ENCODE measurements around the gene OR9A2. TPM values are rescaled to one million over a fixed set of nuclear protein-coding genes. Genes with fewer than 3 reads are reported as not detected.

Gene OR9A2
- total and polyA plus RNA-seq, 10 of the 15 experiments (the other 5 are each of a cell fraction or from before 2014, with no cell fraction given) = not detected

- Histone ChIP-seq H3K9ac (ENCODE audit: control insufficient read depth, insufficient read depth, low read length) (no peak overlapping the region), H4K20me1 (ENCODE audit: control insufficient read depth, insufficient read depth) (no peaks in the 10 kb centered on the region), H3K4me1 (ENCODE audit: control insufficient read depth, insufficient read depth, low read length) (no peaks in the 10 kb centered on the region), H3K27ac (ENCODE audit: control insufficient read depth, insufficient read depth) (no peak overlapping the region), H3K4me2 (ENCODE audit: control insufficient read depth, insufficient read depth) (peak overlapping the region; percentile 30), H3K79me2 (ENCODE audit: control insufficient read depth, insufficient read depth, low read length) (no peaks in the 10 kb centered on the region), H3K27me3 (replicated peaks in 1 of 2; ENCODE audit: control insufficient read depth in 2 of 2, insufficient read depth in 2 of 2, low read length in 1 of 2) (no peaks in the 10 kb centered on the region; a peak in 1 of 4 replicates), H2AFZ (ENCODE audit: control insufficient read depth, low read depth, low read length) (peak overlapping the region; percentile 79), H3K9me3 (replicated peaks; ENCODE audit: control insufficient read depth, insufficient read depth, low read length) (no peaks in the 10 kb centered on the region; the same call in 2 of the 3 replicates), H3K36me3 (ENCODE audit: control insufficient read depth in 2 of 2, insufficient read depth in 2 of 2, low read length in 1 of 2) (no peaks in the 10 kb centered on the region), H3K4me3 (no peak overlapping the region)
- ChIA-PET CTCF (interaction anchor here (0.5 to 19.2 kb wide), 50 partner anchors 8 to 519 kb away, joined by 3 to 434 read pairs (median 5); partner anchors contain the start of genes EPHB6 and TAS2R40), RAD21 (ENCODE audit: unreplicated experiment) (interaction anchor here (0.9 to 3.2 kb wide), 11 partner anchors 10 to 399 kb away, joined by 3 to 18 read pairs (median 5); no protein-coding TSS in a partner anchor), SMC1A (ENCODE audit: uncharacterized antibody, unreplicated experiment) (interaction anchor here (0.6 to 11.6 kb wide), 19 partner anchors 10 to 405 kb away, joined by 3 to 191 read pairs (median 4); partner anchors contain the start of gene EPHB6), POLR2A (no interaction called here)
- peak; percentile 11; the same call in 1 of the 3 replicates for ATAC-seq
- DNase-seq (ENCODE audit: low read depth, low spot score) = no peak
- no TSS peak for BruUV-seq (replicated peaks)
- TF ChIP-seq ETV6 (conservative IDR thresholded peaks at IDR 0.05 in 1 of 2, IDR thresholded peaks at IDR 0.05 in 1 of 2; ENCODE audit: borderline replicate concordance in 1 of 2, low read depth in 1 of 2) (no peak), TCF7 (IDR thresholded peaks at IDR 0.05; ENCODE audit: borderline replicate concordance) (no peak)
- 62% methylated on average over 5 of the region's 5 CpGs for WGBS (ENCODE audit: insufficient coverage, insufficient replicate concordance, low lambda C conversion rate, missing lambda C conversion rate)
- intact Hi-C loops (cut with micrococcal nuclease; ENCODE audit: unreplicated experiment) = loop anchor here (1.0 to 10.0 kb wide), 5 partner anchors 122 to 412 kb away; no protein-coding TSS in a partner anchor
- no peak for FAIRE-seq
- in situ Hi-C loops (cut with MboI) = loop anchor here (5.0 kb wide), 2 partner anchors 131 to 376 kb away; no protein-coding TSS in a partner anchor
Observed at GRCh38 chr7:143002898-143003297, 24.0 kb downstream of the OR9A2 start.

- H3K9ac ChIP-seq (ENCODE audit: control insufficient read depth, insufficient read depth, low read length) = no peak overlapping the region
- no peak overlapping the region for H3K4me3 ChIP-seq
- no peak overlapping the region for H3K27ac ChIP-seq (ENCODE audit: control insufficient read depth, insufficient read depth)
- ChIA-PET SMC1A (ENCODE audit: uncharacterized antibody, unreplicated experiment) (interaction anchor here (0.6 to 11.6 kb wide), 19 partner anchors 9 to 399 kb away, joined by 3 to 191 read pairs (median 4); partner anchors contain the start of gene EPHB6), POLR2A (no interaction called here), CTCF (interaction anchor here (0.7 to 19.2 kb wide), 43 partner anchors 9 to 489 kb away, joined by 3 to 434 read pairs (median 4); partner anchors contain the start of genes EPHB6 and TAS2R40), RAD21 (ENCODE audit: unreplicated experiment) (interaction anchor here (1.1 to 3.2 kb wide), 8 partner anchors 9 to 398 kb away, joined by 3 to 12 read pairs (median 7); partner anchors contain the start of gene EPHB6)
- intact Hi-C loops (cut with micrococcal nuclease; ENCODE audit: unreplicated experiment) (loop anchor here (2.0 to 10.0 kb wide), 4 partner anchors 121 to 413 kb away; no protein-coding TSS in a partner anchor), in situ Hi-C loops (cut with MboI) (loop anchor here (5.0 kb wide), 2 partner anchors 130 to 375 kb away; no protein-coding TSS in a partner anchor)
- BruUV-seq (replicated peaks) = no TSS peak
- DNase-seq (ENCODE audit: low read depth, low spot score) = no peak
- no peak for FAIRE-seq
- H3K79me2 ChIP-seq (ENCODE audit: control insufficient read depth, insufficient read depth, low read length) = no peaks in the 10 kb centered on the region
- H3K4me2 ChIP-seq (ENCODE audit: control insufficient read depth, insufficient read depth) = no peak overlapping the region
- TF ChIP-seq SMC3 (IDR thresholded peaks at IDR 0.05; ENCODE audit: borderline replicate concordance, low read length) (peak; percentile 15; the same call in 1 of the 2 replicates), HDAC6 (IDR thresholded peaks at IDR 0.05; ENCODE audit: unreplicated experiment) (no peak), RAD21 (IDR thresholded peaks at IDR 0.05; ENCODE audit: insufficient read depth, low read depth, low read length) (peak; percentile 47), CTCF (IDR thresholded peaks at IDR 0.05 in 2 of 3, conservative IDR thresholded peaks at IDR 0.05 in 1 of 3; ENCODE audit: control insufficient read depth in 2 of 3, extremely low read depth in 1 of 3, insufficient read depth in 1 of 3, low read depth in 3 of 3, low read length in 3 of 3) (peak; percentile 17 to 52 (median 35); a peak in 3 of 6 replicates), FOS (IDR thresholded peaks at IDR 0.05; ENCODE audit: borderline replicate concordance, extremely low read depth, insufficient read length) (no peak)
- no peaks in the 10 kb centered on the region for H3K4me1 ChIP-seq (ENCODE audit: control insufficient read depth, insufficient read depth, low read length)
- no peaks in the 10 kb centered on the region; the same call in 2 of the 3 replicates for H3K9me3 ChIP-seq (replicated peaks; ENCODE audit: control insufficient read depth, insufficient read depth, low read length)
- WGBS (ENCODE audit: insufficient coverage, insufficient replicate concordance, low lambda C conversion rate, missing lambda C conversion rate) = 8% methylated on average over 3 of the region's 3 CpGs
- ATAC-seq = peak; percentile 63; the same call in 2 of the 3 replicates
- H3K36me3 ChIP-seq (ENCODE audit: control insufficient read depth in 2 of 2, insufficient read depth in 2 of 2, low read length in 1 of 2) = no peaks in the 10 kb centered on the region
- H4K20me1 ChIP-seq (ENCODE audit: control insufficient read depth, insufficient read depth) = no peaks in the 10 kb centered on the region
- no peaks in the 10 kb centered on the region; a peak in 1 of 4 replicates for H3K27me3 ChIP-seq (replicated peaks in 1 of 2; ENCODE audit: control insufficient read depth in 2 of 2, insufficient read depth in 2 of 2, low read length in 1 of 2)
- no peak overlapping the region for H2AFZ ChIP-seq (ENCODE audit: control insufficient read depth, low read depth, low read length)
Observed at GRCh38 chr7:143002106-143002505, 24.8 kb downstream of the OR9A2 start.
